ENCODE data around the gene INTS7.

INTS7 gene

DNA sequence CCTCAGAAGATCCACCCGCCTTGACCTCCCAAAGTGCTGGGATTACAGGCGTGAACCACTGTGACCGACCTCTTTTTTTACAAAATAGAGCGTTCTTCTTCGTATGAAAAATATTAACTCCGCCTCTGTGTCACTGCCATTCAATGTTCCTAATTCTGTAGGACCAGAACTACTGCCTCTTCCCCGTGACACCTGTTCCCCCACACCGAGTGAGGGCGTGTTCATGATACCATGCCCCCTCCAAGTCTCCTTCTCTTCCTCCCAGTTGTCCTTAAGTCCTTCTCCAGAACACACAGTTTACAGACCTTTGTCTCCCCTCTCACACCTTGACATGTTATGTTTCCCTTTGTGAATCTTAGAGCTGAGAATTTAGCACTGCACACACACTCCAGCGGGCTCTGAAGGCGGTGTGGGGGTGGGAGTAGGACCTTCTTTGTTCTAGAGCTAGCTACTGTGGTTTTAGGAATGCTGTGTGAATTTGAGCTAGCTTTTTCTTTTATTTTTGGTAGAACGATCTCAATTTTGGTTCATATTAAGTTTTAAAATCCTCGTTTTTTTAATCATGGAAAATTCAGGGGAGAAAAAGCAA lies 122.4 kb downstream of the INTS7 start:
- peaks cover 7 to 14% of the 10 kb centered on the region in 2 experiments for H3K4me1 ChIP-seq (ENCODE audit: control insufficient read depth in 1 of 2, insufficient read depth in 1 of 2, low read depth in 1 of 2, low read length in 1 of 2)
- no peaks in the 10 kb centered on the region for H3K27me3 ChIP-seq
- no peaks in the 10 kb centered on the region for H3K36me3 ChIP-seq
- no peak overlapping the region for H3K27ac ChIP-seq
- H3K4me3 ChIP-seq (ENCODE audit: low read depth in 1 of 2, low read length in 1 of 2) = no peak overlapping the region
- no peak for TF ChIP-seq CTCF (IDR thresholded peaks at IDR 0.05)
- H3K9me3 ChIP-seq = no peaks in the 10 kb centered on the region

DNA sequence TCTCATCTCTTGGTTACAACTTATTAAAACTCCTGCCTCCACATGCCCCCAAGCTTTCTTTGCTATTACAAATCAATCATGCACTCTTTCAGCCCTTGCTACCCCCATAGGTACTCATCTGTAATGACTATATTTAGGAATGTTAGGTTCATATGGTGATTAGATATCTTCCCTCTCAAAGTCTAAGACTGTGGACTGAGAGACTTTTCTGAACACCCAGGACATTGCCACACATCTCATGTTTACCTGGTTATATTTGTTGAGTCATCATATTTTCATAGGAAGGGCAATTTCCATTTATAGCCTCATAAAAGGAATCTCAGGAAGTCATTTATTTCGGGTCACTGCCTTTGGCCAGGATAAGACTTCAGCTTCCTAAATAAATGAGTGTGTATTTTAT lies 123.3 kb downstream of the INTS7 start:
- H3K4me1 ChIP-seq (ENCODE audit: control insufficient read depth in 1 of 2, insufficient read depth in 1 of 2, low read depth in 1 of 2, low read length in 1 of 2) = peaks cover 7 to 15% of the 10 kb centered on the region in 2 experiments
- no peaks in the 10 kb centered on the region for H3K27me3 ChIP-seq
- H3K27ac ChIP-seq = no peak overlapping the region
- no peaks in the 10 kb centered on the region for H3K9me3 ChIP-seq
- H3K36me3 ChIP-seq = no peaks in the 10 kb centered on the region
- H3K4me3 ChIP-seq (ENCODE audit: low read depth in 1 of 2, low read length in 1 of 2) = no peak overlapping the region
- TF ChIP-seq CTCF (IDR thresholded peaks at IDR 0.05) = no peak

DNA sequence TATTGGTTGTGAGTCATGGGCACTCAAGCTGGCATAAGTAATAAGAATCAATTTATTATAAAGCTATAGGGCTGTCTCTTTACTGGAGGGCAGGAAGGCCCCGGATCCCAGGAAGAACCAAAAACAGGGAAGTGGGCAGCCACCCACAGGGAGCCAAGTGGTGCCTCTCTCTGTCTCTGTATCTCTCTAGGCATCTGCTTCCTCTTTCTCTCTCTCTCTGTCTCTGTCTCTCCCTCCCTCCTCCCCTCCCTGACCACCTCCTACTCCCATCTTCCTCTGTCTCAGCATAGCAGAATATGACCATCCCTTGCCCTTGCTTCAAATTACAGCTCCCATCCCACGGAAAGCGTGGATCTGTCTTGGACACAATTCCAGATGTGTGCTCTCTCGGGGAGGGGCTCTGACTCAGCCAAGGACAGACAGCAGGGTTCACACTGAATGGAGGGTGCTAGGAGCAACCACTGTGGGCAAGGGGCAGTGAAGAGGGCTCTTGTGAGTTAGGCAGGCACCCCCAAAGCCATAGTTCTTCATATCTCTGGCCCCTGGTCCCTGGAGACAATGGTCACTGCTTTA lies 124.4 kb downstream of the INTS7 start:
- H3K4me1 ChIP-seq (ENCODE audit: control insufficient read depth in 1 of 2, insufficient read depth in 1 of 2, low read depth in 1 of 2, low read length in 1 of 2) = peaks cover 7 to 15% of the 10 kb centered on the region in 2 experiments
- no peaks in the 10 kb centered on the region for H3K36me3 ChIP-seq
- no peak overlapping the region for H3K4me3 ChIP-seq (ENCODE audit: low read depth in 1 of 2, low read length in 1 of 2)
- no peaks in the 10 kb centered on the region for H3K9me3 ChIP-seq
- no peak for TF ChIP-seq CTCF (IDR thresholded peaks at IDR 0.05)
- no peaks in the 10 kb centered on the region for H3K27me3 ChIP-seq
- no peak overlapping the region for H3K27ac ChIP-seq

GRCh38 chr1:211910113-211910884 lies 125.1 kb downstream of the INTS7 start:
- Histone ChIP-seq H3K36me3 (no peaks in the 10 kb centered on the region), H3K4me3 (ENCODE audit: low read depth in 1 of 2, low read length in 1 of 2) (no peak overlapping the region), H3K9me3 (no peaks in the 10 kb centered on the region), H3K27ac (no peak overlapping the region), H3K4me1 (ENCODE audit: control insufficient read depth in 1 of 2, insufficient read depth in 1 of 2, low read depth in 1 of 2, low read length in 1 of 2) (peaks cover 7 to 15% of the 10 kb centered on the region in 2 experiments), H3K27me3 (no peaks in the 10 kb centered on the region)
- no peak for TF ChIP-seq CTCF (IDR thresholded peaks at IDR 0.05)

DNA sequence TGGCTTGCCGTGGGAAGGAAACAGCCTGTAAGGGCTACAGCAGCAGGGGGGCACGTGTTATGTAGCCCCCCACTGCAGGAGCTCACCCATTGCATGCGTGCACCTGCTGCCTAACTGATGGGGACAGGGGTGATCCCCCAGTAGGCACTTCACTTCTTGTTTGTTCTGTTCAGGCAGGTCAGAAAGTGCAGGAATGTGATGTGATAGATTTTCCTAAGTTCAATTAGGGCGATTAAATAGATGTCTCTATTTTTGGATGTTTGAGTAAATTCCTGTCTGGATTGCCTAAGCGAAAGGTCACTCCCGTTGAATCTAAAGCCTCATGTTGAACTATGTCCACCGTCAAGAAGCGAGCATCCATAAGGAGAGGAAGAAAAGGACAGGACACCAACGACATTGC lies 126.0 kb downstream of the INTS7 start:
- Histone ChIP-seq H3K27me3 (no peaks in the 10 kb centered on the region), H3K36me3 (no peaks in the 10 kb centered on the region), H3K4me3 (ENCODE audit: low read depth in 1 of 2, low read length in 1 of 2) (no peak overlapping the region), H3K4me1 (ENCODE audit: control insufficient read depth in 1 of 2, insufficient read depth in 1 of 2, low read depth in 1 of 2, low read length in 1 of 2) (peaks cover 7 to 15% of the 10 kb centered on the region in 2 experiments), H3K27ac (no peak overlapping the region), H3K9me3 (no peaks in the 10 kb centered on the region)
- TF ChIP-seq CTCF (IDR thresholded peaks at IDR 0.05) = no peak

Measured in neutrophil (primary cell).